GM10266 (cell line): ENCODE measurements around the gene EFS.

Experiments used
- DNase-seq: peaks from one replicate; pipeline ENCODE4 v3.0.0; 2012; ENCODE audit errors: extremely low spot score
- TF ChIP-seq, protein P1 (sequence below): IDR thresholded peaks from 2 replicates; pipeline ENCODE4 v1.5.1; 2012; ENCODE audit warnings: mild to moderate bottlenecking, low read depth; ENCODE audit not compliant: control insufficient read depth, insufficient read depth; ENCODE audit errors: missing control alignments

Gene EFS

GRCh38 chr14:23359722-23360447 is 5.1 kb downstream of the EFS start:
- no peak for DNase-seq
- TF ChIP-seq, protein P1, sequence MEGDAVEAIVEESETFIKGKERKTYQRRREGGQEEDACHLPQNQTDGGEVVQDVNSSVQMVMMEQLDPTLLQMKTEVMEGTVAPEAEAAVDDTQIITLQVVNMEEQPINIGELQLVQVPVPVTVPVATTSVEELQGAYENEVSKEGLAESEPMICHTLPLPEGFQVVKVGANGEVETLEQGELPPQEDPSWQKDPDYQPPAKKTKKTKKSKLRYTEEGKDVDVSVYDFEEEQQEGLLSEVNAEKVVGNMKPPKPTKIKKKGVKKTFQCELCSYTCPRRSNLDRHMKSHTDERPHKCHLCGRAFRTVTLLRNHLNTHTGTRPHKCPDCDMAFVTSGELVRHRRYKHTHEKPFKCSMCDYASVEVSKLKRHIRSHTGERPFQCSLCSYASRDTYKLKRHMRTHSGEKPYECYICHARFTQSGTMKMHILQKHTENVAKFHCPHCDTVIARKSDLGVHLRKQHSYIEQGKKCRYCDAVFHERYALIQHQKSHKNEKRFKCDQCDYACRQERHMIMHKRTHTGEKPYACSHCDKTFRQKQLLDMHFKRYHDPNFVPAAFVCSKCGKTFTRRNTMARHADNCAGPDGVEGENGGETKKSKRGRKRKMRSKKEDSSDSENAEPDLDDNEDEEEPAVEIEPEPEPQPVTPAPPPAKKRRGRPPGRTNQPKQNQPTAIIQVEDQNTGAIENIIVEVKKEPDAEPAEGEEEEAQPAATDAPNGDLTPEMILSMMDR: no peak

- DNase-seq: no peak
- TF ChIP-seq, protein P1: no peak
These were observed 5.8 kb downstream of the EFS start for GRCh38 chr14:23359167-23359626.

DNA sequence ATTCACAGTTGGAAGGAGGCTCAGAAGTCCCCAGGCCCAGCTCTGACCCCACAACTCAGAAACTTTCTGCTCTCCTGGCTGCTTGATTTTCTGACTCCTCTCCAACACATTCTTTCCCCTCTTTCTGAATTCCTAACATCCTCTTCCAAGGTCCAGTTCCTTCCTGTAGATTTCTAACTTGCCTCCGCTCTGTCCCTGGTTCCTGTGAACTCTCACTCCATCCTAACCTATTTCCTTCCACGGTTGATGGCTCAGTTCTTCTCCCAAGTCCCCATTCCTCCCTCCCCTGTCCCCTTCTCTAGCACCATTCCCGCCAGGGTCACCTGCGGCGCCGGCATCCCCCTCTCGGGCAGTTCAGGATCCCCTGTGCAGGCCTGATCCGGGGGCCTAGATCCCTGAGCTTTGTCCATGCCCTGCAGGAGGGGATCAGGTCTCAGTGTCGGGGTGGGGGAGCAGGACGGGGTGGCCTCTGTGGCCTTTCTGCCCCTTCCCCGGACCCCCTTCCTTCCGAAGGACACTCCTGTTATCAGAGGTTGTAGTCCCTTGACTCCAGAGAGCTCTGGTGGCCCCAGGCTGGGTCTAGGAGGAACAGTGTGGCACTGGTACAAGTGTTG is 6.3 kb downstream of the EFS start:
- TF ChIP-seq, protein P1: no peak
- DNase-seq: no peak

- DNase-seq: no peak
- TF ChIP-seq, protein P1: no peak
These were observed 6.9 kb downstream of the EFS start for GRCh38 chr14:23358042-23358441.

GRCh38 chr14:23357261-23357660 is 7.7 kb downstream of the EFS start:
- no peak for DNase-seq
- TF ChIP-seq, protein P1: no peak

- TF ChIP-seq, protein P1: no peak
- DNase-seq: no peak
These were observed 8.3 kb downstream of the EFS start for GRCh38 chr14:23356662-23357061.

DNA sequence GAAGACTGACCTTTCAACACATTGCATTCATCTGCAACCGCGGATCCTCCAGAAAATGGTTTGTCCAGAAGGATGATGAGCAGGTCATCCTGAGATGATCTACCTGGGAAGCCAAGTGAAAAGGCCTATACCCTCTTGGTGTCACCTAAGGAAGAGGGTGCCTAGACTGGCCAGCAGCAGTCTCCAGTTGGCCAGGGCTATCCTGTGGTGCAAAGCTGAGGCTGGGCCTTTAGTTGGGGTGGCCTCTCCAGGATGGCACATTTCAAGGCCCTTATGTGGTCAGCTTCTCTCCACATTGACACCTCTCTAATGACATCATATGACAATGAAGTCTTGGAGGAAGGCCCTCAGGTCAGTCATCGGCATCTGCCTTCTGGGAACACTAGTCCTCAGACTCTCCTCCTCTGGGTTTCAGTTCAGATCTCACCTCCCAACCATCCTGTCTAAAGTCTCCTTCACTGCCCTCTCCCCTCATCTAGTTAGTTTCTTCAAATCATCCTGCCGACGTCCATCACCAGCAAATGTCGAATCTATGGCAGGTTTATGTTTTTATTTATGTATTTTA is 9.0 kb downstream of the EFS start:
- DNase-seq: no peak
- TF ChIP-seq, protein P1: no peak
